ENCODE results near the gene CEACAM20.

DNA sequence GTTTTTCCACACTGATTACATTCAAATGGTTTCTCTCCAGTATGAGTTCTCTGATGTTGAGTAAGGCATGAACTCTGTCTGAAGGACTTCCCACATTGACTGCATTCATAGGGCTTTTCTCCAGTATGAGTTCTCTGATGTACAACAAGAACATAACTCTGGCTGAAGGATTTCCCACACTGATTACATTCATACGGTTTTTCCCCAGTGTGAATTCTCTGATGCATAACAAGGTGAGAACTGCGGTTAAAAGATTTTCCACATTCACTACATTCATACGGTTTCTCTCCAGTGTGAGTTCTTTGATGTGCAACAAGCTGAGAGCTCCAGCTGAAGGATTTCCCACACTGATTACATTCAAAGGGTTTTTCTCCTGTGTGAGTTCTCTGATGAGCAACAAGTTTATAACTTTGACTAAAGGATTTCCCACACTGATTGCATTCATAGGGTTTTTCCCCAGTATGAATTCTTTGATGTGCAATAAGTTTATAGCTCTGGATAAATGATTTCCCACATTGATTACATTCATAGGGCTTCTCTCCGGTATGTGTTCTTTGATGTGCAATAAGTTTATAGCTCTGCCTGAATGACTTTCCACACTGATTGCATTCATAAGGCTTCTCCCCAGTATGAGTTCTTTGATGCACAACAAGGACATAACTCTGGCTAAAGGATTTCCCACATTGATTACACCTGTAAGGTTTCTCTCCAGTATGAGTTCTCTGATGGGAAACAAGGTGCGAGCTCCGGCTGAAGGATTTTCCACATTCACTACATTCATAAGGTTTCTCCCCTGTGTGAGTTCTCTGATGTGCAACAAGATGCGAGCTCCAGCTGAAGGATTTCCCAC, 52.7 kb downstream of the CEACAM20 start:
- TF ChIP-seq, protein P1, sequence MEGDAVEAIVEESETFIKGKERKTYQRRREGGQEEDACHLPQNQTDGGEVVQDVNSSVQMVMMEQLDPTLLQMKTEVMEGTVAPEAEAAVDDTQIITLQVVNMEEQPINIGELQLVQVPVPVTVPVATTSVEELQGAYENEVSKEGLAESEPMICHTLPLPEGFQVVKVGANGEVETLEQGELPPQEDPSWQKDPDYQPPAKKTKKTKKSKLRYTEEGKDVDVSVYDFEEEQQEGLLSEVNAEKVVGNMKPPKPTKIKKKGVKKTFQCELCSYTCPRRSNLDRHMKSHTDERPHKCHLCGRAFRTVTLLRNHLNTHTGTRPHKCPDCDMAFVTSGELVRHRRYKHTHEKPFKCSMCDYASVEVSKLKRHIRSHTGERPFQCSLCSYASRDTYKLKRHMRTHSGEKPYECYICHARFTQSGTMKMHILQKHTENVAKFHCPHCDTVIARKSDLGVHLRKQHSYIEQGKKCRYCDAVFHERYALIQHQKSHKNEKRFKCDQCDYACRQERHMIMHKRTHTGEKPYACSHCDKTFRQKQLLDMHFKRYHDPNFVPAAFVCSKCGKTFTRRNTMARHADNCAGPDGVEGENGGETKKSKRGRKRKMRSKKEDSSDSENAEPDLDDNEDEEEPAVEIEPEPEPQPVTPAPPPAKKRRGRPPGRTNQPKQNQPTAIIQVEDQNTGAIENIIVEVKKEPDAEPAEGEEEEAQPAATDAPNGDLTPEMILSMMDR (IDR thresholded peaks at IDR 0.05): no peak
- TF ChIP-seq POLR2A (IDR thresholded peaks at IDR 0.05) (no peak), POLR2AphosphoS5 (IDR thresholded peaks at IDR 0.05) (no peak)
